GM18951 (cell line): ENCODE measurements around the gene PRKAG3.

ENCODE experiments used
- POLR2A ChIP-seq: IDR thresholded peaks from 4 replicates; pipeline ENCODE4 v1.6.1; 2011; ENCODE audit warnings: mild to moderate bottlenecking; ENCODE audit not compliant: insufficient read length, insufficient read depth; ENCODE audit errors: extremely low read depth
- in situ Hi-C: fragments of 300-500 bp; cut with MboI; formaldehyde crosslinking; loops from one replicate; pipeline ENCODE4 v1.12.0; 2022; ENCODE audit warnings: low sequenced_read_pairs, mixed read lengths, inconsistent platforms; ENCODE audit not compliant: unreplicated experiment

The PRKAG3 gene

DNA sequence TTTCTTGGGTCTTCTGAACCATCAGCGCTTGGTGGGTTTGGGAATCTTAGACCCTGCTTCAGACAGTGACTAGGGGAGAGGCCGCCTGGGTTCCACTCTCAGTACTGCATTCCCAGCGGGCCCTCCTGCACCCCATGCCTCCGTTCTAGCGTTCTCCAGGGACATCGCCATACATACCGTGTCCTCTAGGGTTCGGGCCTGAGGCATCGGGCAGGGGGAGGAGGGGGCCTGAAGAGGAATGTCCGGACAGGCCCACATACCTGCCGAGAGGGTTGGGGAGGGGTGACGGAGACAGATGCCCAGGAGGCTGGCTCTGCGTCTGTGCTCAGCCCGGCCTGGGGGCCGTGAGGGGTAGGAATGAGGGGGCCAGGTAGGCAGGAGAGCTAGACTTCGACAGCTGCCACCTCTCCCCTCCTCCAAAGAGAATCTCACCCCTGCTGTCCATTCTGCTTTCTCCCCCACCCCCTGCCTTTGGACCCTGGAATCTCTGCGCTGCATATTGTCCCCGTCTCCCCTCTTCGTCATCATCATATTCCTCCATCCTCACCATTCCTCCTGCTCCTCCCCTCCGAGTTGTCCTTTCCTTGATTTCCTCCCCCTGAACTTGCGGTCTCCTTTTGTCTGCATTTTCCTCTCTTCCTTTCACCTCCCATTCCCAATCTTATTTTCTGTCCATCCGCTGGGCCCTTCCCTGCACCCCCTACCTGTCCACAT is 41.2 kb upstream of the PRKAG3 start:
- in situ Hi-C loops: no loop called here
- no peak for TF ChIP-seq POLR2A

DNA sequence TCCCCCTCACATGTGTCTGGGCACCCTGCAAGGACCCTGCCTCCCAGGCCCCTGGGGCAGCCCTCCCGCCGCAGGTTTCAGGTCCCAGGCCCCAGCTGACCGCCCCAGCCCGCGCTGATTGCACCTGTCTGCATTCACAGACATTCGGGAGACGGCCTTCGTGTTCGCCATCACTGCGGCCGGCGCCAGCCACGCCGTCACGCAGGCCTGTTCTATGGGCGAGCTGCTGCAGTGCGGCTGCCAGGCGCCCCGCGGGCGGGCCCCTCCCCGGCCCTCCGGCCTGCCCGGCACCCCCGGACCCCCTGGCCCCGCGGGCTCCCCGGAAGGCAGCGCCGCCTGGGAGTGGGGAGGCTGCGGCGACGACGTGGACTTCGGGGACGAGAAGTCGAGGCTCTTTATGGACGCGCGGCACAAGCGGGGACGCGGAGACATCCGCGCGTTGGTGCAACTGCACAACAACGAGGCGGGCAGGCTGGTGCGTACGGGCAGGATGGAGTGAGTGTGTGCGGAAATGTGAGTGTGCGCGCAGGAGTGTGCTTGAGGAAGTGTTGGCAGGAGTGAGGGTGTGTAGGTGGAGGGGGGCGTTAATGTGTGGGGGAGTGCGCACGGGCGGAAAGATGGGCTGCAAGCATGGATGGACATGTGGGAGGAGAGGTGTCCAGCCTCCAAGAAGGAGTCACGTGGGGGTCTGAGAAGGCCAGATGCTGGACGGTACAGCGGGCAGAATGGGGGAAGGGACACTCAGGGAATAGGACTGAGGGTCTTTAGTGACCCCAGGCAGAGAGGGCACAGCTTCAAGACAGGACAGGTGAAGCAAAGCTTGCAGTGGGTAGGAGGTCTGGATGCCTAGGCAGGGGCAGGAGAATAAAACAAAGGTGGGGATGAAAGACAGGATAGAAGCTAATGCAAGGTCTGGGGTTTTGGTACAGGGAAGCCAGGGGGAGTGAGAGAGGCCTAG is 40.0 kb upstream of the PRKAG3 start:
- in situ Hi-C loops: no loop called here
- no peak for TF ChIP-seq POLR2A

DNA sequence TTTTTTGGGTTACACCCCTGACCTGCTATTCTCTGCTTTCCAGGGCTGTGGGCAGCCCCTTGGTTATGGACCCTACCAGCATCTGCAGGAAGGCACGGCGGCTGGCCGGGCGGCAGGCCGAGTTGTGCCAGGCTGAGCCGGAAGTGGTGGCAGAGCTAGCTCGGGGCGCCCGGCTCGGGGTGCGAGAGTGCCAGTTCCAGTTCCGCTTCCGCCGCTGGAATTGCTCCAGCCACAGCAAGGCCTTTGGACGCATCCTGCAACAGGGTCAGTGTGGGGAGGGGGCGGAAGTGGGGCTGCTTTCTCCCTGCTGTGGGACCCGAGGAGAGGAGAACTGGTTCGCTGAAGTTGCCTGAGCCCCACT is 39.4 kb upstream of the PRKAG3 start:
- TF ChIP-seq POLR2A: peak; percentile 30
- in situ Hi-C loops: no loop called here

DNA sequence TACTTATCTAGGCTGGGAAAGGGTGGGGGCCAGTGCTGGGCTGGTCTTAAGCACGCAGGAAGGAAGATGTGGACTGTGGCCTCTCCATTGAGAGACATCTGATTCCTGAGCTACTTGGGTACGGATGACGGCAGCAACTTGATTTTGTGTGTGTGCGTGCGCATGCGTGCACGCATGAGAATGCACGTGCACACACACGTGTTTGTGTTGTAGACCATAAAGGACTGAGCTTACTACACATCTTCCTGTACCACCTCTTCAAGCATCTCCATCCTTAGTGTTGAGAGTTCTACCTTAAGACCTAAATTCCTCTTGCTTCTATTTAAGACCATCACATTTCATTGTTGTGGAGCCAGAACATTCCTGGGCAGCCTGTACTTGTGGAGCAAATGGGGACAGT is 37.5 kb upstream of the PRKAG3 start:
- in situ Hi-C loops: loop anchor here (10.0 kb wide), 1 partner anchor 106 kb away; no protein-coding TSS in a partner anchor
- TF ChIP-seq POLR2A: no peak

DNA sequence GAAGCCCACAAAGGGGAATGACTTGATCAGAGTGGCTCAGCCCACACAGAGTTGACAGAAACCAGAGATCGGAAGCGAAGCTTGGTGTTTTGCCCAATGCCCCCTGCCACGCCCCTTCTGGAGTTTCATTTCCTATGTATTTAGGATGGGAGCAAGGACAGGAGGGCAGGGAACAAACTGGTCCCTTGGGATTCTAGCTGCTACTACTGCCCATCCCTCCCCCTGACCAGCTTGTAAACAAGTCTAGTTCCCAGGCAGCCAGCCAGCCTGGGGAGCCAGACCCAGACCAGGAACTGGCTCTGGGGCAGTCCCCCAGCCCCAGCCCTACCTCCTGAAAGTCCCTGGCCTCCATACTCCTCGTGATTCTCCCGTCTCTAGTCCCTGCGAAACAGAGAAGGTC is 36.3 kb upstream of the PRKAG3 start:
- no peak for TF ChIP-seq POLR2A
- in situ Hi-C loops: loop anchor here (10.0 kb wide), 1 partner anchor 107 kb away; no protein-coding TSS in a partner anchor

DNA sequence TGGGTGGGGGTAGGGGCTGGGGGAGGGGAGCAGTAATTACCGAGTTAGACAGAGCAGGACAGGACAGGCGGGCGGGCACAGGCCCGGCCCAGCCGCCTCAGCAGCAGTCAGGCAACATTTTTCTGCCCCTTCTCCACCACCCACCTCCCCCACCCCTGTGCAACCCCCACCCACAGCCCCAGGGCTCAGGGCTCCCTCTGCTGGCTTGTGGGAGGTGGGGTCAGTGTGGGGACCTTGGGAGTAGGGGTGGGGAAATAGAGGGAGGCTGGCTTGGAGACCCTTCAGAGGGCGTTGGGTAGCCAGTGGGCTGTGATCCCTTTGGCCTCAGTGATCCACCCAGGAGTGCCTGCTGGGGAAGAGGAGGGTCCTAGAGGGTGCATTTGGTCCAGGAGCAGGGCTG is 34.4 kb upstream of the PRKAG3 start:
- in situ Hi-C loops: loop anchor here (10.0 kb wide), 1 partner anchor 109 kb away; no protein-coding TSS in a partner anchor
- TF ChIP-seq POLR2A: no peak

DNA sequence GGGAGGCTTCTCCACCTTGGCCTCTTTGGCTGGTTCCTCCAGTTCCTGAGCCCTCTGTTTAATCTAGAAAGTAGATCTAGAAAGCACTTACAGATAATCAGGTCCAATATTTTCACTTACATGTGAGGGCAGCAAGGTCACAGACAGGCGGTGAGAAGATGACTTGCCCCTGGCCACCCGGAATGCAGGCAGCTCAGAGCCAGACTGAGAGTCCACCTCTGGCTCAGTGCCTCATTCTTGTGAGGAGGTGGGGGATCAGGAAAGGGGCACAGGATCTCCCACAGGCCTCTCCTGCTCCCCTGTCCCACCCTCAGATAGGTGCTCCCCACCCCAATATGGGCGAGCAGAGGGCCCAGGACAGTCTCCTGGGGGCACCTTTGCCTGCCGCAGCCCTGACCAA is 33.8 kb upstream of the PRKAG3 start:
- in situ Hi-C loops: loop anchor here (10.0 kb wide), 1 partner anchor 109 kb away; no protein-coding TSS in a partner anchor
- TF ChIP-seq POLR2A: no peak

DNA sequence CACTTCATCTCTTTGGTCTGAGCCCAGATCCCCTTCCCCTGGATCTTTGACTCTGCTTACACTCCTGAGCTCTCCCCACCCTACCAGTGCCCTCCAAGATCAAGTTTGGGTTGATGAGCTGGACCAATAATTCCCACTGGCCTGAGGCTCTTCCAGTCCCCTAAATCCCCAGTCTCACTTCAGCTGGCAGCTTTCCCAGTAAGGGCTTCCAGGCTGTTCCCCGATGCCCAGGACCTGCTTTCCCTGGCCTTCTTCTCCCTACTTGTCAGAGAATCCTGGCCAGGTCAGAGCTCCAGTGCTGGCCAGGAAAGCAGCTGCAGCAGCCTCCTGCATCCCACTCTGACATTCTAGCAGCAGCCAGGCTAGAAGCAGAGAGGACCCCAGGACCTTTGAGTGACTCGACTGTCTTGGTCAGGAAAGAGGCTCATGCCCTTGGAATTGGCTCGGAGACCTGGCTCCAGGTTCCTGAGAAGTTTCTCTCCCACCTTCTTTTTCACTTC is 31.5 kb upstream of the PRKAG3 start:
- in situ Hi-C loops: loop anchor here (10.0 kb wide), 1 partner anchor 112 kb away; no protein-coding TSS in a partner anchor

DNA sequence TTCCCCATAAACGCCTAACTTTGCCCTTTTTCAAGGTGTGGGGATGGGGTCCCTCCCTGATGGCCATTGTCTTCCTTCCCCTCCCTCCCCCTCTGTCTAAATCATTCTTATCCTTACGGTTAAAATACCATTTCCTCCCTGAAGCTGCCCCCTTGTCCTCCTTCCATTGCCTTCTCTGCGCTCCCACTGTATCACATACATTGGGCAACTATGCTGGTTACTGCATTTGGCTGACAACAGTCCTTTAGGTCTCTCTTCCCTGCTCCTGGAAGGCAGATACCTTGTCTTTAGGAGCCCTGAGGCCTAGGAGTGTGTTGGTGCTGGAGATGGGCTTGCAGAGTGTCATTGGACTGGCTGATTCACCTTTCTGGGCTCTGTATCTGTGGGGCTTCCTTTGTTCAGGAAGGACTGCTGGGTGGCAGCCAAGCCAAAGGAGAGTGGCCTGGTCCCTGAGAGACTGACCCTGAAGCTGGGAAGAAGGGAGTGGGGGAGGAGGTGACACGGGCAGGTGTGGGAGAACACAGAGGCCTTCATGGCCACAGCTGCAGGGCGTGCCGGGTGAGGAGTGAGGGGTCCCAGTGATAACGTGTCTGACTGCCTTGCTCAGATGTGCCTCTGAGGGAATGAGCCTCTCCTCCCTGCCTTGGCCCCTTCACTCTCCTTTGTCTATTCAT is 30.2 kb upstream of the PRKAG3 start:
- in situ Hi-C loops: loop anchor here (10.0 kb wide), 1 partner anchor 113 kb away; no protein-coding TSS in a partner anchor
- TF ChIP-seq POLR2A: no peak

More for the DNA sequence above, 31.5 kb upstream of the PRKAG3 start:
- TF ChIP-seq POLR2A: no peak

DNA sequence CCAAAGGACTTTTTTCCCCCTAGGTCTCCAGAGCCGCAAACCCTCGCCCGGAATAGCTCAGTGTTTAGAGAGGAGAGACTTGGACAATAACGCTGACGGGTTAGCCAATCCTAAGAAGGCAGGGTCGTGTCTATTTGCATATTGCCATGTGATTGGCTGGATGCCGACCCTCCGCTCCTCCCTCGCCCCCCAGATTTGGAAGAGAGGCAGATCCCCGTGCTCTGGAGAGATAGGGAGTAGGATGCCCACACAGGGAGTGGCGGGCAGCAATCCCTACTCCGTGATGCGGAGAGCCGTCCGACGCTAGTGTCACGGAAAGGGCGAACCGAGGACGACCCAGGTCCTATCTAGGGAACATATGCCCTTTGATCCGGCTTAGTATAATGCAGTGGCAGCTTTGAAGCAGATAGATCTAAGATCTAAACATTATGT is 29.4 kb upstream of the PRKAG3 start:
- in situ Hi-C loops: loop anchor here (10.0 kb wide), 1 partner anchor 114 kb away; no protein-coding TSS in a partner anchor

DNA sequence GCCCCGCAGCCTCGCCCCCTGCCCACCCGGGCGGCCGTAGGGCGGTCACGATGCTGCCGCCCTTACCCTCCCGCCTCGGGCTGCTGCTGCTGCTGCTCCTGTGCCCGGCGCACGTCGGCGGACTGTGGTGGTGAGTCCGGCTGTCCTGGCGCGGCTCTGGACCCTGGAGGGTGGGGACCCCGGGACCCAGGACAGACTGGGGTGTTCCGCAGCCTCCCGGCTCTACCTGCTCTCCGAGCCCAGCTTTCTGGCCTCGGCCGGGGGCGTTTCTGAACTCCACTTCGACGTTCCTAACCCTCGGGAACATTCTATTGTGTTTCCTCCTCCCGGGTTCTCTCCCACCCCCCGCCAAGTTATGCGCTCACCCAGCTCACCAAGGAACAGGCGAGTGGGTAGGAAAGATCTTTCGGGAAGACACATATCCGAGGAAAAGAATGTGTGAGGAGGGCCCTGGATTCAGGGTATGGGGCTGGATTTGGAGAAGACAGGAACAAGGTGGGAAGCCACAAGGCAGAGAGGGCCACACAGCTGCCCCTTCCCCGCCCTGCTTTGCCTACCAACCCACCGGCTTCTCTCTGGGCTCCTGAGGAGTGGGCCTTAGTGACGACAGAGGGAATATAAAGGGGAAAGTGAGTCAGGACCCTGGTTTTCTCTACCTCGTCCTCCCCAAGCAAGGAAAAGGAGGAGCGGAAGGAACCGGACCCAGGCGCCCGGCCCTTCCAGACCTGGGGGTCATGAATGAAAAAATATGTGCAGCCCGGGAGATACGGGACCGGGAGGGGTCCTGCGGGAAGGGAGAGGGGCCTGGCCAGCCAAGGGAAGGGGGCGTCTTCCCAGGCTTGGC is 28.6 kb upstream of the PRKAG3 start:
- in situ Hi-C loops: loop anchor here (10.0 kb wide), 1 partner anchor 115 kb away; no protein-coding TSS in a partner anchor
- no peak for TF ChIP-seq POLR2A

More for the DNA sequence above, 29.4 kb upstream of the PRKAG3 start:
- no peak for TF ChIP-seq POLR2A

DNA sequence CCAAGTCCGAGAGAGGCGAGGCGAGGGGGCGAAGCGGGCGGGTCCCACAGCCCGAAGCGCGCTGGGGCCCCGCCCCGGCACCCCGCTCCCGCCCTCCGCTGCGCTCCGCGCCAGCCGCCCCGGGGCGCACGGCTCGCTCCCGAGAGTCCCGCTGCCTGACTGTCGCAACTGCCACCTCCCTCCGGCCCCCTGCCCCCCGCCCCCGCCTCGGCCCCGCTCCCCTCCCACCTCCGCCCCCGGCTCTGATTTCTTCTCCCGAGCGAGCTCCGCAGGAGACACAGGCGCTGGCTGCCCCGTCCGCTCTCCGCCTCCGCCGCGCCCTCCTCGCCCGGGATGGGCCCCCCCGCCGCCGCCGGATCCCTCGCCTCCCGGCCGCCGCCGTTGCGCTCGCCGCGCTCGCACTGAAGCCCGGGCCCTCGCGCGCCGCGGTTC is 28.0 kb upstream of the PRKAG3 start, which contains the start of gene WNT6:
Gene WNT6, plus strand, starts transcription at position 250 of the 432 bp plus-strand sequence. CDS start 233 bp downstream, outside the sequence.
- in situ Hi-C loops: no loop called here
- TF ChIP-seq POLR2A: no peak
